ENCODE results near the gene ADM2.

The ADM2 gene

GRCh38 chr22:50471962-50472361 lies 9.4 kb upstream of the ADM2 start:
- Mint-ChIP-seq H3K27me3 (no peaks in the 10 kb centered on the region), H3K4me3 (peak overlapping the region; percentile 92), H3K27ac (peak overlapping the region; percentile 65), H3K4me1 (peaks cover 60% of the 10 kb centered on the region), H3K9me3 (no peaks in the 10 kb centered on the region), H3K36me3 (peaks cover 2% of the 10 kb centered on the region)

- Mint-ChIP-seq H3K27me3 (no peaks in the 10 kb centered on the region), H3K9me3 (no peaks in the 10 kb centered on the region), H3K4me3 (peak overlapping the region; percentile 92), H3K36me3 (peaks cover 2% of the 10 kb centered on the region), H3K4me1 (peaks cover 60% of the 10 kb centered on the region), H3K27ac (peak overlapping the region; percentile 95)
Measured at GRCh38 chr22:50473088-50473487, 8.3 kb upstream of the ADM2 start.

- peak overlapping the region; percentile 92 for H3K4me3 Mint-ChIP-seq
- peaks cover 52% of the 10 kb centered on the region for H3K4me1 Mint-ChIP-seq
- no peaks in the 10 kb centered on the region for H3K9me3 Mint-ChIP-seq
- peak overlapping the region; percentile 95 for H3K27ac Mint-ChIP-seq
- H3K36me3 Mint-ChIP-seq, result peaks cover 2% of the 10 kb centered on the region
- H3K27me3 Mint-ChIP-seq, result no peaks in the 10 kb centered on the region
Measured at GRCh38 chr22:50473855-50474671, 7.3 kb upstream of the ADM2 start.

- Mint-ChIP-seq H3K4me1 (peaks cover 47% of the 10 kb centered on the region), H3K27ac (peak within 1 kb of the TSS; percentile 95), H3K36me3 (peaks cover 2% of the 10 kb centered on the region), H3K27me3 (no peaks in the 10 kb centered on the region), H3K9me3 (no peaks in the 10 kb centered on the region), H3K4me3 (peak within 1 kb of the TSS; percentile 92)
Measured at GRCh38 chr22:50474710-50475651, 6.4 kb upstream of the ADM2 start, which contains the start of gene SBF1. Gene SBF1, minus strand, starts transcription at chr22:50475035. Its CDS starts 195 bp downstream, at chr22:50474840.

- H3K4me3 Mint-ChIP-seq, result peak overlapping the region; percentile 71
- no peaks in the 10 kb centered on the region for H3K27me3 Mint-ChIP-seq
- no peaks in the 10 kb centered on the region for H3K9me3 Mint-ChIP-seq
- peaks cover 2% of the 10 kb centered on the region for H3K36me3 Mint-ChIP-seq
- peaks cover 44% of the 10 kb centered on the region for H3K4me1 Mint-ChIP-seq
- H3K27ac Mint-ChIP-seq, result no peak overlapping the region
Measured at GRCh38 chr22:50475652-50476002, 5.7 kb upstream of the ADM2 start.

GRCh38 chr22:50476868-50477267 lies 4.5 kb upstream of the ADM2 start:
- H3K36me3 Mint-ChIP-seq, result peaks cover 2% of the 10 kb centered on the region
- peak overlapping the region; percentile 63 for H3K27ac Mint-ChIP-seq
- peaks cover 33% of the 10 kb centered on the region for H3K4me1 Mint-ChIP-seq
- peak overlapping the region; percentile 27 for H3K4me3 Mint-ChIP-seq
- H3K9me3 Mint-ChIP-seq, result no peaks in the 10 kb centered on the region
- no peaks in the 10 kb centered on the region for H3K27me3 Mint-ChIP-seq

GRCh38 chr22:50477923-50478322 lies 3.4 kb upstream of the ADM2 start:
- H3K4me1 Mint-ChIP-seq, result peaks cover 22% of the 10 kb centered on the region
- H3K4me3 Mint-ChIP-seq, result no peak overlapping the region
- H3K27ac Mint-ChIP-seq, result no peak overlapping the region
- H3K27me3 Mint-ChIP-seq, result no peaks in the 10 kb centered on the region
- H3K36me3 Mint-ChIP-seq, result peaks cover 2% of the 10 kb centered on the region
- no peaks in the 10 kb centered on the region for H3K9me3 Mint-ChIP-seq

GRCh38 chr22:50479721-50480120 lies 1.6 kb upstream of the ADM2 start:
- H3K4me3 Mint-ChIP-seq, result peak overlapping the region; percentile 79
- no peaks in the 10 kb centered on the region for H3K27me3 Mint-ChIP-seq
- peak overlapping the region; percentile 6 for H3K27ac Mint-ChIP-seq
- H3K4me1 Mint-ChIP-seq, result peaks cover 9% of the 10 kb centered on the region
- H3K9me3 Mint-ChIP-seq, result no peaks in the 10 kb centered on the region
- no peaks in the 10 kb centered on the region for H3K36me3 Mint-ChIP-seq

- H3K4me3 Mint-ChIP-seq, result peak overlapping the region; percentile 66
- no peaks in the 10 kb centered on the region for H3K36me3 Mint-ChIP-seq
- no peak overlapping the region for H3K27ac Mint-ChIP-seq
- H3K9me3 Mint-ChIP-seq, result no peaks in the 10 kb centered on the region
- H3K4me1 Mint-ChIP-seq, result peaks cover 3% of the 10 kb centered on the region
- H3K27me3 Mint-ChIP-seq, result no peaks in the 10 kb centered on the region
Measured at GRCh38 chr22:50481045-50481439, 301 bp upstream of the ADM2 start.

- H3K27ac Mint-ChIP-seq, result no peak overlapping the region
- no peaks in the 10 kb centered on the region for H3K36me3 Mint-ChIP-seq
- peaks cover 3% of the 10 kb centered on the region for H3K4me1 Mint-ChIP-seq
- no peaks in the 10 kb centered on the region for H3K9me3 Mint-ChIP-seq
- no peaks in the 10 kb centered on the region for H3K27me3 Mint-ChIP-seq
- H3K4me3 Mint-ChIP-seq, result peak overlapping the region; percentile 83
Measured at GRCh38 chr22:50482107-50483074, 1.0 kb downstream of the ADM2 start.

- H3K36me3 Mint-ChIP-seq, result no peaks in the 10 kb centered on the region
- H3K27me3 Mint-ChIP-seq, result no peaks in the 10 kb centered on the region
- H3K27ac Mint-ChIP-seq, result no peak overlapping the region
- H3K9me3 Mint-ChIP-seq, result no peaks in the 10 kb centered on the region
- H3K4me3 Mint-ChIP-seq, result peak overlapping the region; percentile 26
- H3K4me1 Mint-ChIP-seq, result peaks cover 3% of the 10 kb centered on the region
Measured at GRCh38 chr22:50483106-50483505, 1.8 kb downstream of the ADM2 start.

- no peak overlapping the region for H3K27ac Mint-ChIP-seq
- peaks cover 3% of the 10 kb centered on the region for H3K4me1 Mint-ChIP-seq
- H3K36me3 Mint-ChIP-seq, result no peaks in the 10 kb centered on the region
- no peak overlapping the region for H3K4me3 Mint-ChIP-seq
- H3K9me3 Mint-ChIP-seq, result no peaks in the 10 kb centered on the region
- H3K27me3 Mint-ChIP-seq, result no peaks in the 10 kb centered on the region
Measured at GRCh38 chr22:50483556-50483955, 2.2 kb downstream of the ADM2 start.

GRCh38 chr22:50483977-50484853 lies 2.9 kb downstream of the ADM2 start:
- Mint-ChIP-seq H3K4me3 (no peak overlapping the region), H3K4me1 (peaks cover 3% of the 10 kb centered on the region), H3K27ac (peak overlapping the region; percentile 59), H3K36me3 (no peaks in the 10 kb centered on the region), H3K27me3 (no peaks in the 10 kb centered on the region), H3K9me3 (no peaks in the 10 kb centered on the region)

All from activated naive CD4-positive, alpha-beta T cell treated with anti-CD3 and anti-CD28 coated beads, Interleukin-2, amount 50 U/mL, for 24 hours (primary cell).